ENCODE measurements around the gene ALG8. TPM values are rescaled to one million over a fixed set of nuclear protein-coding genes. Genes with fewer than 3 reads are reported as not detected.
"Not testable (repeated sequence)": the region's sequence is repeated elsewhere in the genome, so short reads cannot be mapped to it uniquely, and the experiment has no call there.

The ALG8 gene
- total RNA-seq, 1 donor from 2014 or later: 18.4 TPM

- no peak for FAIRE-seq
- DNase-seq (ENCODE audit: low read depth): peak; percentile 75
- Histone ChIP-seq H3K36me3 (ENCODE audit: control insufficient read depth, insufficient read depth, low read length) (peaks cover 5% of the 10 kb centered on the region), H3K4me3 (ENCODE audit: low read depth, low read length) (no peak overlapping the region), H3K27me3 (ENCODE audit: control insufficient read depth, insufficient read depth, low read length) (no peaks in the 10 kb centered on the region)
- TF ChIP-seq CTCF (IDR thresholded peaks at IDR 0.05; ENCODE audit: insufficient read depth, low read length, severe bottlenecking): peak; percentile 5
These were observed 40.1 kb upstream of the ALG8 start for GRCh38 chr11:78179459-78180071.

- Histone ChIP-seq H3K27me3 (ENCODE audit: control insufficient read depth, insufficient read depth, low read length) (no peaks in the 10 kb centered on the region), H3K4me3 (ENCODE audit: low read depth, low read length) (no peak overlapping the region), H3K36me3 (ENCODE audit: control insufficient read depth, insufficient read depth, low read length) (peaks cover 13% of the 10 kb centered on the region)
- DNase-seq (ENCODE audit: low read depth) (no peak), FAIRE-seq (no peak)
- TF ChIP-seq CTCF (IDR thresholded peaks at IDR 0.05; ENCODE audit: insufficient read depth, low read length, severe bottlenecking): no peak
These were observed 37.8 kb upstream of the ALG8 start for GRCh38 chr11:78177216-78177615.

GRCh38 chr11:78176605-78177141, 37.2 kb upstream of the ALG8 start:
- FAIRE-seq (no peak), DNase-seq (ENCODE audit: low read depth) (no peak)
- H3K4me3 ChIP-seq (ENCODE audit: low read depth, low read length): no peak overlapping the region
- no peak for TF ChIP-seq CTCF (IDR thresholded peaks at IDR 0.05; ENCODE audit: insufficient read depth, low read length, severe bottlenecking)
- H3K27me3 ChIP-seq (ENCODE audit: control insufficient read depth, insufficient read depth, low read length): no peaks in the 10 kb centered on the region
- H3K36me3 ChIP-seq (ENCODE audit: control insufficient read depth, insufficient read depth, low read length): peaks cover 13% of the 10 kb centered on the region

GRCh38 chr11:78175862-78176261, 36.4 kb upstream of the ALG8 start:
- not testable (repeated sequence) for H3K4me3 ChIP-seq (ENCODE audit: low read depth, low read length); FAIRE-seq; DNase-seq (ENCODE audit: low read depth); H3K27me3 ChIP-seq (ENCODE audit: control insufficient read depth, insufficient read depth, low read length)
- H3K36me3 ChIP-seq (ENCODE audit: control insufficient read depth, insufficient read depth, low read length): peaks cover 13% of the 10 kb centered on the region

- peaks cover 7% of the 10 kb centered on the region for H3K36me3 ChIP-seq (ENCODE audit: control insufficient read depth, insufficient read depth, low read length)
- TF ChIP-seq CTCF (IDR thresholded peaks at IDR 0.05; ENCODE audit: insufficient read depth, low read length, severe bottlenecking): no peak
- FAIRE-seq (no peak), DNase-seq (ENCODE audit: low read depth) (no peak)
- H3K4me3 ChIP-seq (ENCODE audit: low read depth, low read length): no peak overlapping the region
- no peaks in the 10 kb centered on the region for H3K27me3 ChIP-seq (ENCODE audit: control insufficient read depth, insufficient read depth, low read length)
These were observed 32.5 kb upstream of the ALG8 start for GRCh38 chr11:78171951-78172350.

GRCh38 chr11:78170874-78171549, 31.6 kb upstream of the ALG8 start:
- Histone ChIP-seq H3K4me3 (ENCODE audit: low read depth, low read length) (no peak overlapping the region), H3K36me3 (ENCODE audit: control insufficient read depth, insufficient read depth, low read length) (peaks cover 7% of the 10 kb centered on the region), H3K27me3 (ENCODE audit: control insufficient read depth, insufficient read depth, low read length) (no peaks in the 10 kb centered on the region)
- FAIRE-seq (no peak), DNase-seq (ENCODE audit: low read depth) (no peak)
- TF ChIP-seq CTCF (IDR thresholded peaks at IDR 0.05; ENCODE audit: insufficient read depth, low read length, severe bottlenecking): no peak
